Subcutaneous adipose tissue (tissue), 4 donors: ENCODE results near the gene CTXND1. TPM values are rescaled to one million over a fixed set of nuclear protein-coding genes. Genes with fewer than 3 reads are reported as not detected.

Source experiments
- CTCF ChIP-seq: fragments of 450-650 bp; IDR thresholded peaks from one replicate; pipeline ENCODE4 v1.5.1; 2016; ENCODE audit warnings: low read depth, mild to moderate bottlenecking, control low read depth, antibody characterized with exemption, moderate library complexity
- total RNA-seq, 4 donors: library from RNA; depleted of rRNA; stranded (reverse); fragments of >200 nt; gene quantifications; one replicate each; pipeline ENCODE4 v1.1.0, GENCODE V29; 2016

CTXND1 gene
- total RNA-seq, 4 donors from 2014 or later = not detected

DNA sequence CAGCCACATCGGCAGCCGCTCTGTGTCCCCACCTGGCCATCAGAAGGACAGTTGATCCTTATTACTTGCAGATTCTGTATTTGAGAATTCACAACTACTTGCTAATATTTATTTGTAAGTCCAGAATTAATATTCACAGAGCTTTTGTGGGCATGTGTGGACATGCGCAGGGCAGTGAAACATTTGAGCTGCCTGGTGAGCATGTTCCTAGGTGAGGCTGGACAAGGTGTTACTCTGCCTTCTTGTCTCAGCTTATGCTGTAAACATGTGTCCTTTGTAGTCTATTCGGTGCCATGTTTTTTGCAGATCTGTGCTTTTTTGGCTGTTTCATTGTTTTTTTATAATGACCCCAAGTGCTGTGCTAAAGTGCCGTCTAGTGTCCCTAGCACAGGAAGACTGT is 83.6 kb downstream of the CTXND1 start:
- no peak for TF ChIP-seq CTCF

GRCh38 chr15:80167936-80168335 is 84.1 kb downstream of the CTXND1 start:
- TF ChIP-seq CTCF = no peak

DNA sequence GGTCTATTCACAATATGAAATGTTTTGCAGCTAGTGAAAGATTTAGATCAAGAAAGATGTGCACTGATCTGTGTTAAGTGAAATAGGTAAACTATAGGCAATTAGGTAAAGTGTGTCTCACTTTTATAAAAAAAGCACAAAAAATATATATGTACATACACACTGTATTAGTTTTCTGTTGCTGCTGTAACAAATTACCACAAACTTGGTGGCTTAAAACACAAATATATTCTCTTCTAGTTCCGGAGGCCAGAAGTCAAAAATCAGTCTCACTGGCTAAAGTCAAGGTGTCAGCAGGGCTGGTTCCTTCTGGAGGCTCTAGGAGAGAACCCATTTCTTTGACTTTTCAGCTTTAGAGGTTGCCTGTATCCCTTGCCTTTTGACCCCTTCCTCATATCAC is 88.1 kb downstream of the CTXND1 start:
- no peak for TF ChIP-seq CTCF

GRCh38 chr15:80163217-80163616 is 88.8 kb downstream of the CTXND1 start:
- no peak for TF ChIP-seq CTCF

DNA sequence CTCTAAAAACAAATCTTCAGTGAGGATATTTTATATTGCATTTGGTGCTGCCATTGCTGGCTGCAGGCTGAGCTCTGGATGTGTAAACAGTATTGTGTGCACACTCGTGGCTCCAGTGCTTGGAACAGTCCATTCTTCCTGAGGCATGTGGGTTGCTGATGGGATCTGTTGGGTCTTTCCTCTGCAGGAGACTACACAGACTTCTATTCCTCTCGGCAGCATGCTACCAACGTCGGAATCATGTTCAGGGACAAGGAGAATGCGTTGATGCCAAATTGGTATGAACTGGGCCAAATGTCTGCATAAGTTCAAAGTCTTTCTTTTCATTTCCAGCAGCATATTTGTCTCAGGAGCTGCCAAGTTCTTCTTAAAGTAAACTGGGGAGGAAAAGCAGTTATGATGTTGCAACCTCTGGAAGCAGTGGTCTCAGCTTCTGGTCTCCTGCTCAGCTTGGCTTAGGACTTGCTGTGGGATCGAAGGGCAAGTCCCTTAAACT is 89.9 kb downstream of the CTXND1 start:
- no peak for TF ChIP-seq CTCF

DNA sequence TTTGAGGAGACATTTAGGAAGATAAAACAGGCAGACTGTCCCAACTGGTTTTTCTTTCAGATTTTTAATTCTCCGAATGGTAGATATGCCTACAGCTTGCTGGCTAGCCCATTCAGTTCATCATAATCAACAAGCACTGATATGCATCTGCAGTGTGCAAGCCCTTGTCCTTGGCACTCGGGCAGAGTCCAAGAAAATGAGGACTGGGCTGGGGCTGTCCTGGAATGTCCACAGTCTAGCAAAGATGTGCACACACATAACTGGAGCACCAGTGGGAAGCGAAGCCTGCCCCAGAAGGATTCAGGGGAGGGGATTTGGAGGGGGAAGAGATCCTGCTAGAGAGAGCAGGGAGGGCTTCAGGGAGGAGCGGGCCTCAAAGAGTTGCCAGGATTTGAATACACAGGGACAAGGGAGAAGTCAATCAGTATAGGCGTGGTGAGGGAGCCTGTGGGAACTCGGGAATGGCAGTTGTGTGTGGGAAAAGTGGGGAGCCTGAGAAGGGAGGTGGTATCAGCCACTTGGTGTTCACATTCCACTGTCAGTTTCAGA is 90.5 kb downstream of the CTXND1 start:
- TF ChIP-seq CTCF = no peak

GRCh38 chr15:80160570-80161156 is 91.3 kb downstream of the CTXND1 start:
- TF ChIP-seq CTCF = no peak
